ENCODE measurements around the gene RINL. TPM values are rescaled to one million over a fixed set of nuclear protein-coding genes. Genes with fewer than 3 reads are reported as not detected.
A peak's percentile ranks its signal among the peaks of the same experiment; 100 is the strongest.

The RINL gene
- total and polyA plus RNA-seq, 2 donors from 2014 or later = 9.5 to 13.0 TPM

GRCh38 chr19:38911388-38912001 lies 33.4 kb upstream of the RINL start:
- no peak overlapping the region for H3K27ac ChIP-seq (ENCODE audit: low read depth in 2 of 2, low read length in 2 of 2)
- no peaks in the 10 kb centered on the region for H3K4me1 ChIP-seq (ENCODE audit: control insufficient read depth in 2 of 3, insufficient read depth in 2 of 3, low read depth in 1 of 3, low read length in 3 of 3)
- TF ChIP-seq CTCF (IDR thresholded peaks at IDR 0.05; ENCODE audit: borderline replicate concordance, extremely low read depth, insufficient read depth) = no peak
- DNase-seq (peak in 1 of 5 donors; percentile 10), FAIRE-seq (no peak)
- no peak overlapping the region for H3K4me3 ChIP-seq (ENCODE audit: low read length in 3 of 3)
- no peak overlapping the region for H3K9ac ChIP-seq (ENCODE audit: low read length in 3 of 3)
- intact Hi-C loops (cut with DNase I) = no loop called here
- H3K9me3 ChIP-seq (ENCODE audit: control insufficient read depth in 2 of 3, insufficient read depth in 1 of 3, low read length in 3 of 3) = no peaks in the 10 kb centered on the region
- peaks cover 0 to 3% (median 0%) of the 10 kb centered on the region in 3 donors for H3K36me3 ChIP-seq (ENCODE audit: control insufficient read depth in 2 of 3, insufficient read depth in 3 of 3, low read length in 3 of 3)
- H3K27me3 ChIP-seq (ENCODE audit: control insufficient read depth, insufficient read depth, low read length) = peaks cover 2% of the 10 kb centered on the region

GRCh38 chr19:38910488-38910887 lies 32.4 kb upstream of the RINL start:
- Histone ChIP-seq H3K27me3 (ENCODE audit: control insufficient read depth, insufficient read depth, low read length) (peaks cover 2% of the 10 kb centered on the region), H3K4me1 (ENCODE audit: control insufficient read depth in 2 of 3, insufficient read depth in 2 of 3, low read depth in 1 of 3, low read length in 3 of 3) (no peaks in the 10 kb centered on the region), H3K9me3 (ENCODE audit: control insufficient read depth in 2 of 3, insufficient read depth in 1 of 3, low read length in 3 of 3) (no peaks in the 10 kb centered on the region), H3K27ac (ENCODE audit: low read depth in 2 of 2, low read length in 2 of 2) (no peak overlapping the region), H3K4me3 (ENCODE audit: low read length in 3 of 3) (no peak overlapping the region), H3K9ac (ENCODE audit: low read length in 3 of 3) (no peak overlapping the region), H3K36me3 (ENCODE audit: control insufficient read depth in 2 of 3, insufficient read depth in 3 of 3, low read length in 3 of 3) (peaks cover 0 to 6% (median 2%) of the 10 kb centered on the region in 3 donors)
- TF ChIP-seq CTCF (IDR thresholded peaks at IDR 0.05; ENCODE audit: borderline replicate concordance, extremely low read depth, insufficient read depth) = no peak
- intact Hi-C loops (cut with DNase I) = no loop called here
- no peak for DNase-seq
- no peak for FAIRE-seq

- Histone ChIP-seq H3K27ac (ENCODE audit: low read depth in 2 of 2, low read length in 2 of 2) (no peak overlapping the region), H3K27me3 (ENCODE audit: control insufficient read depth, insufficient read depth, low read length) (peaks cover 2% of the 10 kb centered on the region), H3K4me1 (ENCODE audit: control insufficient read depth in 2 of 3, insufficient read depth in 2 of 3, low read depth in 1 of 3, low read length in 3 of 3) (no peaks in the 10 kb centered on the region), H3K36me3 (ENCODE audit: control insufficient read depth in 2 of 3, insufficient read depth in 3 of 3, low read length in 3 of 3) (peaks cover 0 to 8% (median 8%) of the 10 kb centered on the region in 3 donors), H3K4me3 (ENCODE audit: low read length in 3 of 3) (no peak overlapping the region), H3K9me3 (ENCODE audit: control insufficient read depth in 2 of 3, insufficient read depth in 1 of 3, low read length in 3 of 3) (no peaks in the 10 kb centered on the region), H3K9ac (ENCODE audit: low read length in 3 of 3) (no peak overlapping the region)
- DNase-seq (no peak), FAIRE-seq (no peak)
- TF ChIP-seq CTCF (IDR thresholded peaks at IDR 0.05; ENCODE audit: borderline replicate concordance, extremely low read depth, insufficient read depth) = no peak
- intact Hi-C loops (cut with DNase I) = no loop called here
These were observed 30.8 kb upstream of the RINL start for GRCh38 chr19:38908911-38909310.

DNA sequence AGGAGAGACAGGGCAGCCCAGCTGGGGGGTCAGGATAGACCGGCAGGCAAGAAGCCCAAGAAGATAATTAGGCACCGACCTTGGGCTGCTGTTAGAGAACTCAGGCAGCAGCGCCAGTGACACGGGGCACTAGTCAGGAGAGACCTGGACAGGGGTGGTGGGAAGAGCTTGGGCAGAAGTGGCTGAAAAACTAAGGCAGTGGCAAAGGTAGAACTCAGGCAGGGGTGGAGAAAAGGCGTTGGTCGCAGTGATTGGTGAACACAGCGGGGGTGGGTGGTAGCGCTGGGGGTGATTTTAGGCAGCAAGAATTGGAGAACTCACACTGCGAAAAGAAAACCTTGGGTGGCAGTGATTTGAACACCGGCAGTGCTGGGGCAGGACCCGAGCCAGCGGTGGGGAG lies 29.6 kb upstream of the RINL start:
- H3K27ac ChIP-seq (ENCODE audit: low read depth in 2 of 2, low read length in 2 of 2) = no peak overlapping the region
- H3K9ac ChIP-seq (ENCODE audit: low read length in 3 of 3) = no peak overlapping the region
- H3K4me1 ChIP-seq (ENCODE audit: control insufficient read depth in 2 of 3, insufficient read depth in 2 of 3, low read depth in 1 of 3, low read length in 3 of 3) = no peaks in the 10 kb centered on the region
- peaks cover 0 to 8% (median 8%) of the 10 kb centered on the region in 3 donors for H3K36me3 ChIP-seq (ENCODE audit: control insufficient read depth in 2 of 3, insufficient read depth in 3 of 3, low read length in 3 of 3)
- FAIRE-seq = no peak
- no peak for TF ChIP-seq CTCF (IDR thresholded peaks at IDR 0.05; ENCODE audit: borderline replicate concordance, extremely low read depth, insufficient read depth)
- H3K9me3 ChIP-seq (ENCODE audit: control insufficient read depth in 2 of 3, insufficient read depth in 1 of 3, low read length in 3 of 3) = no peaks in the 10 kb centered on the region
- DNase-seq = no peak
- peaks cover 2% of the 10 kb centered on the region for H3K27me3 ChIP-seq (ENCODE audit: control insufficient read depth, insufficient read depth, low read length)
- intact Hi-C loops (cut with DNase I) = no loop called here
- no peak overlapping the region for H3K4me3 ChIP-seq (ENCODE audit: low read length in 3 of 3)

Measured in kidney (tissue), 14 donors.